BE2C (cell line): ENCODE measurements around the gene TRAF7.
A peak's percentile ranks its signal among the peaks of the same experiment; 100 is the strongest.

ENCODE experiments used
- DNase-seq: peaks from one replicate; pipeline ENCODE4 v3.0.0-alpha.2; 2020
- H3K27me3 ChIP-seq: fragments of 250-450 bp; sonication (Bioruptor Pico); 2 replicates; pipeline ENCODE4 v1.5.1; 2020; ENCODE audit warnings: mild to moderate bottlenecking
- H3K36me3 ChIP-seq: fragments of 250-450 bp; sonication (Bioruptor Pico); 2 replicates; pipeline ENCODE4 v1.5.1; 2020; ENCODE audit warnings: mild to moderate bottlenecking
- H3K4me1 ChIP-seq: fragments of 250-450 bp; sonication (Bioruptor Pico); 2 replicates; pipeline ENCODE4 v1.5.1; 2020
- H3K4me3 ChIP-seq: 2 replicates; pipeline ENCODE4 v1.5.1; 2011; ENCODE audit warnings: low read depth, low read length
- H3K9me3 ChIP-seq: fragments of 250-450 bp; sonication (Bioruptor Pico); 2 replicates; pipeline ENCODE4 v1.5.1; 2020
- TF ChIP-seq, protein P1 (sequence below): IDR thresholded peaks from 2 replicates; pipeline ENCODE4 v1.5.1; 2012; ENCODE audit warnings: mild to moderate bottlenecking, low read depth, low read length

TRAF7 gene

DNA sequence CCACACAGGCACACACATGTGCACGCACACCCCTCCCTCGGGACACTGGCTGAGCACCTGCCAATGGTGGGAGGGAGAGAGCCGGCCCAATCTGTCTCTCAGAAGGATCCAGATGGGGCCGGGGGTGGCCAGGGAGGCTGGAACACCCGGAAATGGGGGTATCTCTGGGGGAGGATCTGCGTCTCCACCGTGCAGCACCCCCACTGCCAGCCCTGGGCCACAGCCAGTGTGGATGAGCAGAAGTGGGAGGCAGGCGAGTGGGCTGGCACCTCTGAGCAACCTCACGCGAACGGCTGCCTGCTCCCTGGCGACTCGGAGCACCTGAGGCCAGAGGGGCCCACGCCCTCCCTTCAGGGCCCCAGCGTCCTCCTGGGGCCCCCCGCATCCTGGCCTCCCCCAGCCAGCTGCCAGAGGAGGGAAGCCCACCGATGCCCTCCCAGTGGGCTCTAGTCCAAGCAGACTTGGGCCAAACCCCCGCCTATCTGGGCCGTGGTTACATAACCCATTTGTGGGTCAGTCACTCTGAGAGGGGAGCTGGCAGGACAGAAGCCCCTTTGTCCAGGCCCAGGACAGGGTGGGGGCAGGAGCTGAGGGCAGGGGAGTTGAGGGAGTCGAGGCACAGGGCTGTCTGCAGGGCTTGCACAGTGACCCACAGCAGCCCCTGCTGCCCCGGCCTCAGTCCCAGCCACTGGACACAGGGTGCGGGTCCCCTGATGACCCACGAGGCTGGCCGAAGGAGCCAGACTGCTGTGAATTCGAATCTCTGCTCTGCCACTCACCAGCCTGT lies 35.3 kb downstream of the TRAF7 start:
- Histone ChIP-seq H3K9me3 (no peaks in the 10 kb centered on the region), H3K4me1 (peaks cover 17% of the 10 kb centered on the region), H3K36me3 (no peaks in the 10 kb centered on the region; the same call in 1 of the 2 replicates), H3K4me3 (no peak overlapping the region), H3K27me3 (no peaks in the 10 kb centered on the region)
- TF ChIP-seq, protein P1, sequence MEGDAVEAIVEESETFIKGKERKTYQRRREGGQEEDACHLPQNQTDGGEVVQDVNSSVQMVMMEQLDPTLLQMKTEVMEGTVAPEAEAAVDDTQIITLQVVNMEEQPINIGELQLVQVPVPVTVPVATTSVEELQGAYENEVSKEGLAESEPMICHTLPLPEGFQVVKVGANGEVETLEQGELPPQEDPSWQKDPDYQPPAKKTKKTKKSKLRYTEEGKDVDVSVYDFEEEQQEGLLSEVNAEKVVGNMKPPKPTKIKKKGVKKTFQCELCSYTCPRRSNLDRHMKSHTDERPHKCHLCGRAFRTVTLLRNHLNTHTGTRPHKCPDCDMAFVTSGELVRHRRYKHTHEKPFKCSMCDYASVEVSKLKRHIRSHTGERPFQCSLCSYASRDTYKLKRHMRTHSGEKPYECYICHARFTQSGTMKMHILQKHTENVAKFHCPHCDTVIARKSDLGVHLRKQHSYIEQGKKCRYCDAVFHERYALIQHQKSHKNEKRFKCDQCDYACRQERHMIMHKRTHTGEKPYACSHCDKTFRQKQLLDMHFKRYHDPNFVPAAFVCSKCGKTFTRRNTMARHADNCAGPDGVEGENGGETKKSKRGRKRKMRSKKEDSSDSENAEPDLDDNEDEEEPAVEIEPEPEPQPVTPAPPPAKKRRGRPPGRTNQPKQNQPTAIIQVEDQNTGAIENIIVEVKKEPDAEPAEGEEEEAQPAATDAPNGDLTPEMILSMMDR, result no peak
- DNase-seq, result no peak

GRCh38 chr16:2191446-2191706 lies 35.8 kb downstream of the TRAF7 start:
- Histone ChIP-seq H3K36me3 (no peaks in the 10 kb centered on the region; the same call in 1 of the 2 replicates), H3K4me3 (no peak overlapping the region), H3K27me3 (no peaks in the 10 kb centered on the region), H3K4me1 (peaks cover 17% of the 10 kb centered on the region), H3K9me3 (no peaks in the 10 kb centered on the region)
- TF ChIP-seq, protein P1, result no peak
- DNase-seq, result no peak

DNA sequence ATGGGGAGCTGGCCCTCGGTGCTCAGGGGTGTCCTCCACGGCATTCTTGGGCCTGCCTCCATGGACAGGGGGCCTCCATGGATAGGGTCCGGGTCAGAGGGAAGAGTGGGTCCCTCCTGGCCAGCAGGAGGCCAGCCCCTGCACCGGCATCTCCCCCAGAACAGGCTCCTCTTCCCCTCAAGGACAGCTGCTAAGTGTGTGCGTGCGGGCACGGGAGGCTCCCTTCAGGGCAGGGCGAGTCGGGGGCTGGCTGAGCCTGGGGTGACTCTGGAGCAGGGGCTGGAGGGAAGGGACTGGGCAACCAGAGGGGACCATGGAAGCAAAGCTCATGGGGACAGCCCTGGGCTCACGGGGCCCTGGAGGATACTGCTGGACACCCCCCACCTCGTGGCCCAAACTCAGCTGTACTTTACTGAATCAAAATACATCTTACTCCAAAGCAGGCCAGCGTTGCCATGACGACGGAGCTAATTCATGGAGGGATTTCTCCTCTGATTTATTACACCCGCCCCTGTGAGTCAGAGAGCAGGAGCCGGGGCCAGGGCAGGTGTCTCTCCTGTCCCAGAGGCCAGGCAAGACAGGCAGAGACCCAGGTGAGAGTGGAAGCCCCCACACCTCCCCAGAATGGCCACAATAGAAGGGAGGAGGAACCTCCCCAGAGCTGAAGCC lies 38.7 kb downstream of the TRAF7 start:
- TF ChIP-seq, protein P1, result no peak
- H3K4me1 ChIP-seq, result peaks cover 17% of the 10 kb centered on the region
- no peaks in the 10 kb centered on the region for H3K27me3 ChIP-seq

GRCh38 chr16:2194852-2195321 lies 39.3 kb downstream of the TRAF7 start:
- peak; percentile 56 for DNase-seq

More for the DNA sequence above, 38.7 kb downstream of the TRAF7 start:
- DNase-seq, result peak; percentile 80
- H3K36me3 ChIP-seq, result no peaks in the 10 kb centered on the region
- no peaks in the 10 kb centered on the region for H3K9me3 ChIP-seq
- peak overlapping the region; percentile 62 for H3K4me3 ChIP-seq

DNA sequence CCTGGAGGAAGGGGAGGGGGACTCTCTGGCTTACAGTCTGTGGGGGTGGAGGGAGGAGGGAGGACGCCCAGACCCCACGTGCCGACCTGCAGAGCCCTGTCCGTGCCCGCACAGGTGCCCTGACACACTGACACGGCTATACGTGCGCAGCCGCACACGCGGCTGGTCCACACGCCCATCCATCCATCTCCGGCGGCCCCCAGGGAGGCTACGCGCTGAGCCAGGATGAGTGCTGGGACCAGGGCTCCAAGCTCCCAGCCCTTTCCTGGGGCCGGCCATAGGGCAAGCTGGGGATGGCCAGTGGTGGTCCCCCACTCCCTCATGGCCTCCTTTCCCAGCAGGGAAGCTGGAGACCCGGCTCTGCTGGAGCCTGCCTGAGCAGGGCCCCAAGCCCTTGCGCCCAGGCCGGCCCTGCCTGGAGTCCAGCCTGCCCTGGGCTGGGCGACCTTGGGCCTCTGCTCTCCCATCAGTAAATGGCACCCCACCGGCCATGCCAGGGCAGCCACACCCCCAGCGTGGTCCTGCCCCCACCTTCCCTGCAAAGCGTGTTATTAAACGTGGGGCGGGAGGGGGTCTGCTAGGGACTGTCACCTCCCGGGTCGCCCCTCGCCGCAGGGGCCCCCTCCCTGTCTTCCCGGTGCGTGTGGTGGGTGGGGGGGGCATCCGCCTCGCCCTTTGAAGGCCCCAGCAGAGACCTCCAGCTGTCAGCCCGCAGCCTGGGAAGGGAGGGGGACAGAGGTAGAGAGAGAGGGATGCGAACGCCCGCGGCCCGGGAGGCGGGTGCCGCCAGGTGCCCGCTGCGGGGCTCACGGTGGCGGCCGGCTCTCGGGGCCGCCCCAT lies 40.0 kb downstream of the TRAF7 start:
- Histone ChIP-seq H3K9me3 (no peaks in the 10 kb centered on the region), H3K4me3 (peak overlapping the region; percentile 62), H3K36me3 (no peaks in the 10 kb centered on the region), H3K4me1 (peaks cover 17% of the 10 kb centered on the region), H3K27me3 (no peaks in the 10 kb centered on the region)
- TF ChIP-seq, protein P1, result no peak
- DNase-seq, result peak; percentile 56

More at GRCh38 chr16:2194852-2195321, 39.3 kb downstream of the TRAF7 start:
- H3K27me3 ChIP-seq, result no peaks in the 10 kb centered on the region
- no peaks in the 10 kb centered on the region for H3K9me3 ChIP-seq
- no peaks in the 10 kb centered on the region for H3K36me3 ChIP-seq
- H3K4me1 ChIP-seq, result peaks cover 17% of the 10 kb centered on the region
- peak overlapping the region; percentile 62 for H3K4me3 ChIP-seq
- TF ChIP-seq, protein P1, result peak; percentile 55
